ENCODE measurements around the gene STPG4.

The STPG4 gene

DNA sequence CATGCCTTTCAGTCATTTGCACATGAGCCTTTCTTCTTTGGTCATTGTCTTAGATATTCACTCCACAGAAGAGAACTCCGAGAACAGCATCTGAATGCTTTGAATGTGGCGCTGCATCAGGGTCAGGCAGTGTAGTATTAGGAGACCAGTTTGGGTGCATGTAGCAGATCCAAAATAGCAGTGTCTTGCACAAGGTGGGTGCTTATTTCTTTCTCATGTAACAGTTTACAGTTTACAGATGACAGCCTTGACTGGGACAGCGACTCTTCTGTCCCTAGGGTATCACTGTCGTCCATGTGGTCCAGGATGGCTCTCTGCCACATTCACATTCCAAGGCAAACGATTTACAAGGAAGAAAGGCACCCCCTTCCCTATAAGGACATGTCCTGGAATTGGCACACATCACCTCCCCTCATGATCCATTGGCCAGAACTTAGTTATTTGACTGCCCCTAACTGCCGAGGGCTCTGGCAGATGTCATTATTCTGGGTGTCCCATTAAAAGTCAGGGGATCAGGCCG, 101.0 kb downstream of the STPG4 start:
- TF ChIP-seq CTCF (conservative IDR thresholded peaks at IDR 0.05) (no peak), ZFX (IDR thresholded peaks at IDR 0.05) (no peak)
- H3K27ac ChIP-seq, result no peak overlapping the region

GRCh38 chr2:47052847-47053246, 102.3 kb downstream of the STPG4 start:
- H3K27ac ChIP-seq, result no peak overlapping the region
- TF ChIP-seq CTCF (conservative IDR thresholded peaks at IDR 0.05) (no peak), ZFX (IDR thresholded peaks at IDR 0.05) (no peak)

DNA sequence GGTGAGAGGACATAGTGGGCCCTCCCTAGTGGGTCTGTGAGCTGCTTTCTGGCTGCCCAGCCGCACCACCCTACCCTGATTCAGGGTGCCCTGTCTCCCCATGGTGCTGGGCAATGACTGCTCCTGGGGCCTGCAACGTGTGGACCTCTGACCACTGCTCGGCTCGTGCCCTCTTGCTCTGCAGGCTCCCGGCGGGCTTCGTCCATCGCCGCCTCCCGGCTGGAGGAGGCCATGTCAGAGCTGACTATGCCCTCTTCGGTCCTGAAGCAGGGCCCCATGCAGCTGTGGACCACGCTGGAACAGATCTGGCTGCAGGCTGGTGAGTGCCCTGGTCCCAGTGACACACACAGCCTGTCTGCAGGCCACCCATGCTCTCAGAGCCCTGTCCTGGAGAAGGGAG, 103.5 kb downstream of the STPG4 start:
- TF ChIP-seq ZFX (IDR thresholded peaks at IDR 0.05), result no peak
- no peak for TF ChIP-seq CTCF (conservative IDR thresholded peaks at IDR 0.05)

GRCh38 chr2:47050762-47051161, 104.3 kb downstream of the STPG4 start:
- H3K27ac ChIP-seq, result 0 out of 2 replicates have a peak overlapping the region, but pooled peaks have one; percentile 11
- TF ChIP-seq ZFX (IDR thresholded peaks at IDR 0.05) (no peak), CTCF (conservative IDR thresholded peaks at IDR 0.05) (no peak)

More for the DNA sequence above, 103.5 kb downstream of the STPG4 start:
- H3K27ac ChIP-seq, result no peak overlapping the region

GRCh38 chr2:47050021-47050760, 104.9 kb downstream of the STPG4 start:
- peak overlapping the region; percentile 11; the same call in 1 of the 2 replicates for H3K27ac ChIP-seq
- TF ChIP-seq ZFX (IDR thresholded peaks at IDR 0.05) (no peak), CTCF (conservative IDR thresholded peaks at IDR 0.05) (no peak)

DNA sequence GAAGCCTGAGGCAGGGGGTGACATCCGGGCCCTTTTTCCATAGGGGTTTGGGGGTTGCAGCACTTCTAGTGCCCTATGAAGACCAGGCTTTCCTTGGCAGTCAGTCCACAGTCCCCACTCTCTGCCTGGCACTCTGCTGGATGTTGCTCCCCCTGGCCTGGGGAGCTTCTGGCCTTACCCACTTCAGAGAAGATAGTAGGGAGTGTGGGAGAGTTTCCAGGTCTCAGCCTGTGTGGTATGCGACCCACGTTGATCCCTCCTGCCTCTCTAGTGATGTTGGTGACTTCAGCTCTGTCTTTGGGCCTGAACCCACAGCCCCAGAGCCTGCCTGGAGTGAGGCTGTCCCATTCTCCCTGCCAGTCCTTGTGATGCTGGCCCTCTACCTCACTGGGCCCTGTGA, 105.6 kb downstream of the STPG4 start:
- H3K27ac ChIP-seq, result no peak overlapping the region; the same call in 1 of the 2 replicates
- no peak for TF ChIP-seq CTCF (conservative IDR thresholded peaks at IDR 0.05)
- no peak for TF ChIP-seq ZFX (IDR thresholded peaks at IDR 0.05)

GRCh38 chr2:47048801-47049480, 106.2 kb downstream of the STPG4 start:
- no peak overlapping the region for H3K27ac ChIP-seq
- TF ChIP-seq CTCF (conservative IDR thresholded peaks at IDR 0.05) (no peak), ZFX (IDR thresholded peaks at IDR 0.05) (no peak)
